Measurements from ENCODE around the gene CTSH. TPM values are rescaled to one million over a fixed set of nuclear protein-coding genes. Genes with fewer than 3 reads are reported as not detected.

Gene CTSH
- polyA plus RNA-seq, 1 donor (not counting 4 experiments of a cell fraction or from before 2014, with no cell fraction given), result 23.0 TPM

DNA sequence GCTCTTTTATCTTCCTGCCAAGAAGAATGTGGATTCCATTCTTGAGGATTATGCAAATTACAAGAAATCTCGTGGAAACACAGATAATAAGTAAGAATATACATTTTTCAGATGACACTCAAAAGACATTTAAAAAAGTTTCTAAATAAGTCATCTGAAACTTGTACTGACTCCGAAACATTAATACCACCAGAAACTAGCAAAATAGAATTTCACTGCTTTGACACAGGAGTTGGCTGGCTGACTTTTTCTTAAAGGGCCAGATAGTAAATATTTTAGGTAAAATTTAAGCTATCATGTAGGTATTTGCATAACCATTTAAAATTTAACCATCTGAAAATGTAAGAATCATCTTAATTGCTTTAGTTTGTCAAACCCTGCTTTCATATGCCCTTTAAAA, 51.3 kb downstream of the CTSH start:
- Histone ChIP-seq H3K4me1 (ENCODE audit: control insufficient read depth, extremely low read depth, insufficient read depth, low read length) (no peaks in the 10 kb centered on the region), H3K36me3 (ENCODE audit: control insufficient read depth in 2 of 2, extremely low read depth in 1 of 2, insufficient read depth in 2 of 2, low read length in 2 of 2) (peaks cover 19 to 57% of the 10 kb centered on the region in 2 experiments), H3K27me3 (ENCODE audit: control insufficient read depth, extremely low read depth, insufficient read depth, low read length) (no peaks in the 10 kb centered on the region), H4K20me1 (ENCODE audit: control insufficient read depth, extremely low read depth, insufficient read depth, low read length) (peaks cover 2% of the 10 kb centered on the region), H3K9ac (ENCODE audit: control insufficient read depth, extremely low read depth, insufficient read depth, low read length) (no peak overlapping the region), H3K4me3 (ENCODE audit: control insufficient read depth in 2 of 3, extremely low read depth in 1 of 3, insufficient read depth in 2 of 3, low read depth in 1 of 3, low read length in 3 of 3) (no peak overlapping the region), H3K4me2 (ENCODE audit: control insufficient read depth, extremely low read depth, insufficient read depth, low read depth, low read length) (no peak overlapping the region), H3K9me1 (ENCODE audit: control insufficient read depth, extremely low read depth, insufficient read depth, low read length) (no peaks in the 10 kb centered on the region), H3K79me2 (ENCODE audit: control insufficient read depth, insufficient read depth, low read length) (peaks cover 41% of the 10 kb centered on the region), H2AFZ (ENCODE audit: control insufficient read depth, low read length) (no peak overlapping the region), H3K9me3 (ENCODE audit: control insufficient read depth, low read depth, low read length) (no peaks in the 10 kb centered on the region), H3K27ac (ENCODE audit: control insufficient read depth, insufficient read depth, low read length) (no peak overlapping the region)
- no peak for TF ChIP-seq CTCF (optimal IDR thresholded peaks at IDR 0.05 in 1 of 3, IDR thresholded peaks at IDR 0.05 in 1 of 3, conservative IDR thresholded peaks at IDR 0.05 in 1 of 3; ENCODE audit: extremely low read depth in 1 of 3, insufficient read depth in 2 of 3, low read length in 3 of 3)
- no peak for TF ChIP-seq EZH2 (IDR thresholded peaks at IDR 0.05; ENCODE audit: low read length)
- dilution Hi-C loops (cut with MboI; ENCODE audit: extremely low pct_ligation_motif_present, low sequenced_read_pairs), result no loop called here
- FAIRE-seq, result no peak
- no peak for DNase-seq (ENCODE audit: low read depth, low spot score)

DNA sequence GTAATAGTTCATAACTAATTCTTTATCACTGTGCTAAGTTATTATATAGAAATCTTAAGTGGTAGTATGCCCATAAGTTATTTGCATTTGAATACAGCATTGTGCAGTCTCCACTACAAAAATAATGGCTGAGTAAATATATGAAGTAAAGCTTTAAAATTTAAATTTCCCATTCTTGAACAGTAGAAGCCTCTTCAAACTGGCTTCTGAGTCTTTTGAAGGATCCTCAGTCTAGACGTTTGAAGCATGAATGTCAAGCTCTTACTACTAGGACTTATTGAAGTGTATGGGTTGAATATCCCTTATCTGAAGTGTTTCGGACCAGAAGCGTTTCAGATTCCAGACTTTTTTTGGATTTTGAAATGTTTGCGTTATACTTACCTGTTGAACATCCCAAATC, 55.8 kb downstream of the CTSH start:
- TF ChIP-seq EZH2 (IDR thresholded peaks at IDR 0.05; ENCODE audit: low read length), result no peak
- TF ChIP-seq CTCF (optimal IDR thresholded peaks at IDR 0.05 in 1 of 3, IDR thresholded peaks at IDR 0.05 in 1 of 3, conservative IDR thresholded peaks at IDR 0.05 in 1 of 3; ENCODE audit: extremely low read depth in 1 of 3, insufficient read depth in 2 of 3, low read length in 3 of 3), result no peak
- no peaks in the 10 kb centered on the region for H3K9me3 ChIP-seq (ENCODE audit: control insufficient read depth, low read depth, low read length)
- no peak for DNase-seq (ENCODE audit: low read depth, low spot score)
- FAIRE-seq, result no peak
- no peaks in the 10 kb centered on the region for H3K27me3 ChIP-seq (ENCODE audit: control insufficient read depth, extremely low read depth, insufficient read depth, low read length)
- no peak overlapping the region for H3K27ac ChIP-seq (ENCODE audit: control insufficient read depth, insufficient read depth, low read length)
- peaks cover 11% of the 10 kb centered on the region for H4K20me1 ChIP-seq (ENCODE audit: control insufficient read depth, extremely low read depth, insufficient read depth, low read length)
- no peak overlapping the region for H3K4me3 ChIP-seq (ENCODE audit: control insufficient read depth in 2 of 3, extremely low read depth in 1 of 3, insufficient read depth in 2 of 3, low read depth in 1 of 3, low read length in 3 of 3)
- dilution Hi-C loops (cut with MboI; ENCODE audit: extremely low pct_ligation_motif_present, low sequenced_read_pairs), result no loop called here
- no peak overlapping the region for H3K4me2 ChIP-seq (ENCODE audit: control insufficient read depth, extremely low read depth, insufficient read depth, low read depth, low read length)
- H3K9ac ChIP-seq (ENCODE audit: control insufficient read depth, extremely low read depth, insufficient read depth, low read length), result no peak overlapping the region
- H3K79me2 ChIP-seq (ENCODE audit: control insufficient read depth, insufficient read depth, low read length), result peaks cover 65% of the 10 kb centered on the region
- H3K4me1 ChIP-seq (ENCODE audit: control insufficient read depth, extremely low read depth, insufficient read depth, low read length), result no peaks in the 10 kb centered on the region
- H3K36me3 ChIP-seq (ENCODE audit: control insufficient read depth in 2 of 2, extremely low read depth in 1 of 2, insufficient read depth in 2 of 2, low read length in 2 of 2), result peaks cover 19 to 34% of the 10 kb centered on the region in 2 experiments
- no peaks in the 10 kb centered on the region for H3K9me1 ChIP-seq (ENCODE audit: control insufficient read depth, extremely low read depth, insufficient read depth, low read length)
- no peak overlapping the region for H2AFZ ChIP-seq (ENCODE audit: control insufficient read depth, low read length)

Data from keratinocyte (primary cell).